Heart left ventricle (tissue), 16 donors: ENCODE data around the gene INHBC. TPM values are rescaled to one million over a fixed set of nuclear protein-coding genes. Genes with fewer than 3 reads are reported as not detected.
A peak's percentile ranks its signal among the peaks of the same experiment; 100 is the strongest.

Experiments
- ATAC-seq, 4 donors: fragments of 200-7000 bp; cut with Tn5 transposase; one replicate each; pipeline ENCODE4 v1.9.1; 2020 to 2022; ENCODE audit warnings: moderate library complexity in 4 of 4, mild to moderate bottlenecking in 3 of 4, moderate number of reproducible peaks in 1 of 4
- DNase-seq, 5 donors: peaks; one replicate each; pipeline ENCODE4 v3.0.0-alpha.2; 2020
- H3K27ac ChIP-seq, 12 donors: fragments of 200-600 bp; sonication (generic) in 4 of 12; one replicate each; pipeline versions ENCODE4 v1.5.0 to v1.8.0; 2016 to 2022; ENCODE audit warnings: mild to moderate bottlenecking in 2 of 12
- H3K27me3 ChIP-seq, 9 donors: fragments of 200-600 bp; sonication (generic) in 2 of 9; one replicate each; pipeline versions ENCODE4 v1.5.1 to v1.8.0; 2016 to 2022; ENCODE audit warnings: mild to moderate bottlenecking in 3 of 9
- H3K36me3 ChIP-seq, 9 donors: fragments of 200-600 bp; sonication (generic) in 2 of 9; one replicate each; pipeline versions ENCODE4 v1.5.0 to v1.8.0; 2018 to 2022; ENCODE audit warnings: mild to moderate bottlenecking in 2 of 9
- H3K4me1 ChIP-seq, 12 donors: fragments of 200-600 bp; sonication (generic) in 4 of 12; one replicate each; pipeline versions ENCODE4 v1.5.0 to v1.8.0; 2016 to 2022; ENCODE audit warnings: mild to moderate bottlenecking in 3 of 12
- H3K4me3 ChIP-seq, 12 donors: fragments of 200-600 bp; sonication (generic) in 4 of 12; one replicate each; pipeline versions ENCODE4 v1.5.0 to v1.8.0; 2017 to 2022; ENCODE audit warnings: mild to moderate bottlenecking in 9 of 12, moderate library complexity in 4 of 12
- H3K9me3 ChIP-seq, 12 donors: fragments of 200-600 bp; sonication (generic) in 4 of 12; one replicate each; pipeline versions ENCODE4 v1.5.0 to v1.8.0; 2016 to 2022; ENCODE audit warnings: mild to moderate bottlenecking in 1 of 12
- CTCF ChIP-seq, 12 donors: fragments of 200-600 bp; sonication (generic) in 4 of 12; IDR thresholded peaks; one replicate each; pipeline versions ENCODE4 v1.5.0 to v1.8.0; 2018 to 2022; ENCODE audit warnings: antibody characterized with exemption in 12 of 12, mild to moderate bottlenecking in 5 of 12
- POLR2A ChIP-seq, 2 donors: fragments of 450-650 bp; IDR thresholded peaks; one replicate each; pipeline ENCODE4 v1.6.1; 2017; ENCODE audit warnings: antibody characterized with exemption in 2 of 2, mild to moderate bottlenecking in 2 of 2, moderate library complexity in 2 of 2
- WGBS, 4 donors: extraction: QIAGEN DNeasy Blood & Tissue Kit in 2 of 4; methylation state at CpG; one replicate each; pipeline versions ENCODE4 v1.1.5 to v1.1.7; 2013 to 2018; 5-methylcytosine and 5-hydroxymethylcytosine counted together
- intact Hi-C, 10 donors: fragments of 100-400 bp; cut with DNase I; formaldehyde crosslinking; loops; one replicate each; pipeline versions ENCODE4 v1.11.1 to v1.14.2; 2022
- polyA plus RNA-seq, 2 donors: library from polyadenylated mRNA; stranded (reverse); fragments of 200-250 nt; gene quantifications; one replicate each; pipeline ENCODE4 v1.2.3, GENCODE V29; 2013
- total RNA-seq, 9 donors: library from RNA; depleted of rRNA in 2 of 9; stranded (reverse); fragments of >200 nt in 2 of 9; fragmentation: NEBNext Ultra II Directional in 3 of 9; extraction: Animal tissue kit (Norgen Biotek cat#: 25700) in 3 of 9; gene quantifications; one replicate each; pipeline versions ENCODE4 v1.1.0 to v1.2.4, GENCODE V29; 2016 to 2023
- donor health status: ischemic (EF 13 %, LVEDD 7.1; RV severe dilation, severe dysfunction).
- donor health status: healthy with polysubstance abuse.
- donor health status: DM: no; HTN: yes; CAD: no.
- donor health status: DM: no; HTN: no; CAD: no.
- donor health status: ischemic (EF 25% LVEDD 6.9; RV normal size, moderate dysfunction).
- donor health status: ischemic (EF 25% LVEDD 5.7; RV mildly dilated, moderate dysfunction).
- donor health status: healthy.
- donor health status: DM: yes; HTN: yes; CAD: no.
- donor health status: ischemic (EF 35%, LVEDD 5.7; RV mildly dilated, moderate dysfunction).
- donor health status: nonischemic (EF 11% LVEDD 7.7; RV severe dilation, severe dysfunction).
- donor health status: DM: yes; HTN: yes; CAD: no.
- donor health status: PGD.
- donor health status: ischemic (EF 29% LVEDD 5.4; RV normal size, mild dysfunction).
- donor health status: nonischemic (EF 23%, LVEDD 6.1; RV moderate dilation, normal function).

INHBC gene
- total and polyA plus RNA-seq, 11 donors: 0.03 to 0.27 TPM; not detected in 9

- ATAC-seq (no peak), DNase-seq (peak in 1 of 5 donors; percentile 35)
- intact Hi-C loops: loop anchor here in 7 of 10 donors (1.0 to 10.0 kb wide), 6 partner anchors 146 to 242 kb away; partner anchors contain the start of gene NXPH4 (in 1 of the 7)
Measured at GRCh38 chr12:57454566-57455373, 20.2 kb downstream of the INHBC start, which contains the start of gene INHBE. Gene INHBE, plus strand, starts transcription at chr12:57455307. Its CDS starts 230 bp downstream, at chr12:57455537.

GRCh38 chr12:57455374-57456144 is 21.0 kb downstream of the INHBC start:
- intact Hi-C loops: loop anchor here in 4 of 10 donors (2.0 to 10.0 kb wide), 4 partner anchors 149 to 243 kb away; partner anchors contain the start of gene NXPH4 (in 1 of the 4)
- WGBS, 4 donors: 34 to 50% (median 46%) methylated on average over 5 to 10 of the region's 10 CpGs
- TF ChIP-seq CTCF (IDR thresholded peaks at IDR 0.05): no peak
- TF ChIP-seq POLR2A (IDR thresholded peaks at IDR 0.05): no peak
- Histone ChIP-seq H3K4me1 (peaks cover 0 to 47% (median 19%) of the 10 kb centered on the region in 12 donors), H3K4me3 (no peak overlapping the region), H3K27ac (peak overlapping the region in 1 of 12 donors; percentile 9), H3K9me3 (no peaks in the 10 kb centered on the region), H3K36me3 (no peaks in the 10 kb centered on the region), H3K27me3 (no peaks in the 10 kb centered on the region)
- DNase-seq (peak in 1 of 5 donors; percentile 29), ATAC-seq (no peak)

More at GRCh38 chr12:57454566-57455373, 20.2 kb downstream of the INHBC start, which contains the start of gene INHBE:
- Histone ChIP-seq H3K36me3 (no peaks in the 10 kb centered on the region), H3K4me1 (peaks cover 0 to 39% (median 12%) of the 10 kb centered on the region in 12 donors), H3K4me3 (no peak within 1 kb of the TSS), H3K27ac (peak within 1 kb of the TSS in 1 of 12 donors; percentile 9), H3K27me3 (no peaks in the 10 kb centered on the region), H3K9me3 (no peaks in the 10 kb centered on the region)
- no peak for TF ChIP-seq POLR2A (IDR thresholded peaks at IDR 0.05)
- no peak for TF ChIP-seq CTCF (IDR thresholded peaks at IDR 0.05)
- 56 to 75% (median 70%) methylated on average over 9 to 10 of the region's 10 CpGs for whole genome bisulfite sequencing, 4 donors

GRCh38 chr12:57456145-57456700 is 21.6 kb downstream of the INHBC start:
- DNase-seq (no peak), ATAC-seq (no peak)
- H3K36me3 ChIP-seq: no peaks in the 10 kb centered on the region
- peaks cover 0 to 53% (median 23%) of the 10 kb centered on the region in 12 donors for H3K4me1 ChIP-seq
- intact Hi-C loops: loop anchor here in 4 of 10 donors (2.0 to 10.0 kb wide), 4 partner anchors 149 to 244 kb away; partner anchors contain the start of gene NXPH4 (in 1 of the 4)
- 39 to 45% (median 41%) methylated on average over 12 to 15 of the region's 15 CpGs for WGBS, 4 donors
- H3K27me3 ChIP-seq: peaks cover 0 to 6% (median 0%) of the 10 kb centered on the region in 9 donors
- no peaks in the 10 kb centered on the region for H3K9me3 ChIP-seq
- peak; percentile 25 to 59 (median 45) for TF ChIP-seq CTCF (IDR thresholded peaks at IDR 0.05)
- no peak for TF ChIP-seq POLR2A (IDR thresholded peaks at IDR 0.05)
- H3K27ac ChIP-seq: peak overlapping the region in 1 of 12 donors; percentile 9
- H3K4me3 ChIP-seq: no peak overlapping the region
